Neural cell (in vitro differentiated cells): Measurements from ENCODE around the gene BPGM. TPM values are rescaled to one million over a fixed set of nuclear protein-coding genes. Genes with fewer than 3 reads are reported as not detected.
A peak's percentile ranks its signal among the peaks of the same experiment; 100 is the strongest.

Source experiments
- H2AFZ ChIP-seq: fragments of 200-600, 300-800 bp; sonication (generic), shearing (Covaris generic); 2 replicates; pipeline ENCODE4 v1.6.0; 2014; ENCODE audit warnings: low read depth, mild to moderate bottlenecking, antibody characterized with exemption, low read length, moderate library complexity
- H3F3A ChIP-seq: fragments of 200-600 bp; shearing (Covaris generic); 2 replicates; pipeline ENCODE4 v1.6.1; 2016; ENCODE audit warnings: mild to moderate bottlenecking, moderate library complexity, mixed read lengths, antibody characterized with exemption, low read length; ENCODE audit not compliant: insufficient read depth, poor library complexity, severe bottlenecking
- H3K27ac ChIP-seq: fragments of 200-600, 300-800 bp; sonication (generic), shearing (Covaris generic); 2 replicates; pipeline ENCODE4 v1.5.1; 2014; ENCODE audit warnings: mild to moderate bottlenecking, low read length, moderate library complexity
- H3K27me3 ChIP-seq: fragments of 300-800, 200-600 bp; sonication (generic), shearing (Covaris generic); 2 replicates; pipeline ENCODE4 v1.6.0; 2014; ENCODE audit warnings: mild to moderate bottlenecking, low read depth, low read length, moderate library complexity; ENCODE audit not compliant: insufficient read depth
- H3K36me3 ChIP-seq: fragments of 300-800, 200-600 bp; sonication (generic), shearing (Covaris generic); 2 replicates; pipeline ENCODE4 v1.5.1; 2014; ENCODE audit warnings: mild to moderate bottlenecking, antibody characterized with exemption, low read length, moderate library complexity; ENCODE audit not compliant: insufficient read depth
- H3K4me2 ChIP-seq: fragments of 300-800, 200-600 bp; sonication (generic), shearing (Covaris generic); 2 replicates; pipeline ENCODE4 v1.6.0; 2014; ENCODE audit warnings: mild to moderate bottlenecking, low read length
- H3K4me3 ChIP-seq: fragments of 300-800, 200-600 bp; sonication (generic), shearing (Covaris generic); 2 replicates; pipeline ENCODE4 v1.5.1; 2014; ENCODE audit warnings: mild to moderate bottlenecking, low read length, moderate library complexity
- H3K79me2 ChIP-seq: fragments of 200-600 bp; shearing (Covaris generic); replicated peaks from 2 replicates; pipeline ENCODE4 v1.6.0; 2014; ENCODE audit warnings: mild to moderate bottlenecking, low read length, moderate library complexity; ENCODE audit not compliant: insufficient read depth
- H3K9ac ChIP-seq: fragments of 300-800, 200-600 bp; sonication (generic), shearing (Covaris generic); 2 replicates; pipeline ENCODE4 v1.6.1; 2016; ENCODE audit warnings: mild to moderate bottlenecking, low read length, mixed read lengths
- H3K9me2 ChIP-seq: fragments of 200-600 bp; shearing (Covaris generic); 2 replicates; pipeline ENCODE4 v1.6.1; 2016; ENCODE audit warnings: mild to moderate bottlenecking, low read length, mixed read lengths; ENCODE audit not compliant: insufficient read depth
- H3K9me3 ChIP-seq: fragments of 200-600, 300-800 bp; sonication (generic), shearing (Covaris generic); 2 replicates; pipeline ENCODE4 v1.6.1; 2016; ENCODE audit warnings: mild to moderate bottlenecking, mixed run types, low read length, moderate library complexity, mixed read lengths
- H4K20me1 ChIP-seq: fragments of 200-600 bp; shearing (Covaris generic); 2 replicates; pipeline ENCODE4 v1.6.1; 2016; ENCODE audit warnings: mild to moderate bottlenecking, mixed run types; ENCODE audit not compliant: insufficient read depth
- EP300 ChIP-seq: fragments of 450-650 bp; conservative IDR thresholded peaks from 2 replicates; pipeline ENCODE4 v1.6.1; 2014; ENCODE audit warnings: antibody characterized with exemption, mild to moderate bottlenecking, moderate library complexity; ENCODE audit not compliant: poor library complexity, severe bottlenecking
- EZH2 ChIP-seq: fragments of 200-600, 300-800 bp; shearing (Covaris generic), sonication (generic); IDR thresholded peaks from 2 replicates; pipeline ENCODE4 v1.6.1; 2014; ENCODE audit warnings: antibody characterized with exemption, low read length, borderline replicate concordance, mild to moderate bottlenecking; ENCODE audit not compliant: insufficient read depth, poor library complexity, severe bottlenecking
- MXI1 ChIP-seq: fragments of 450-650 bp; conservative IDR thresholded peaks from 2 replicates; pipeline ENCODE4 v1.6.1; 2014; ENCODE audit warnings: antibody characterized with exemption, mild to moderate bottlenecking; ENCODE audit not compliant: poor library complexity, severe bottlenecking
- POLR2AphosphoS5 ChIP-seq: IDR thresholded peaks from 2 replicates; pipeline ENCODE4 v1.6.1; 2012
- RAD21 ChIP-seq: fragments of 450-650 bp; conservative IDR thresholded peaks from 2 replicates; pipeline ENCODE4 v1.6.1; 2014; ENCODE audit warnings: antibody characterized with exemption, mild to moderate bottlenecking, moderate library complexity
- SMC3 ChIP-seq: fragments of 450-650 bp; conservative IDR thresholded peaks from 2 replicates; pipeline ENCODE4 v1.6.1; 2014; ENCODE audit warnings: antibody characterized with exemption, mild to moderate bottlenecking, moderate library complexity; ENCODE audit not compliant: poor library complexity
- TAF1 ChIP-seq: IDR thresholded peaks from 2 replicates; pipeline ENCODE4 v1.6.1; 2012; ENCODE audit warnings: low read depth
- polyA minus RNA-seq: library from RNA; depleted of rRNA, polyadenylated mRNA; stranded (reverse); fragments of >200 nt; gene quantifications from 2 replicates; pipeline ENCODE4 v1.2.3, GENCODE V29; 2014
- polyA plus RNA-seq: library from polyadenylated mRNA; depleted of rRNA; stranded (reverse); fragments of >200 nt; gene quantifications from 2 replicates; pipeline ENCODE4 v1.2.3, GENCODE V29; 2014
- TF ChIP-seq, protein P1 (sequence below): IDR thresholded peaks from 2 replicates; pipeline ENCODE4 v1.6.1; 2012; ENCODE audit warnings: borderline replicate concordance
- TF ChIP-seq, protein P2 (sequence below): fragments of 450-650 bp; IDR thresholded peaks from 2 replicates; pipeline ENCODE4 v1.5.1; 2014; ENCODE audit warnings: antibody characterized with exemption, mild to moderate bottlenecking, moderate library complexity; ENCODE audit not compliant: poor library complexity, severe bottlenecking

The BPGM gene
- polyA plus RNA-seq = 47.5 and 57.4 TPM in 2 replicates
- polyA minus RNA-seq = 34.3 and 37.5 TPM in 2 replicates

DNA sequence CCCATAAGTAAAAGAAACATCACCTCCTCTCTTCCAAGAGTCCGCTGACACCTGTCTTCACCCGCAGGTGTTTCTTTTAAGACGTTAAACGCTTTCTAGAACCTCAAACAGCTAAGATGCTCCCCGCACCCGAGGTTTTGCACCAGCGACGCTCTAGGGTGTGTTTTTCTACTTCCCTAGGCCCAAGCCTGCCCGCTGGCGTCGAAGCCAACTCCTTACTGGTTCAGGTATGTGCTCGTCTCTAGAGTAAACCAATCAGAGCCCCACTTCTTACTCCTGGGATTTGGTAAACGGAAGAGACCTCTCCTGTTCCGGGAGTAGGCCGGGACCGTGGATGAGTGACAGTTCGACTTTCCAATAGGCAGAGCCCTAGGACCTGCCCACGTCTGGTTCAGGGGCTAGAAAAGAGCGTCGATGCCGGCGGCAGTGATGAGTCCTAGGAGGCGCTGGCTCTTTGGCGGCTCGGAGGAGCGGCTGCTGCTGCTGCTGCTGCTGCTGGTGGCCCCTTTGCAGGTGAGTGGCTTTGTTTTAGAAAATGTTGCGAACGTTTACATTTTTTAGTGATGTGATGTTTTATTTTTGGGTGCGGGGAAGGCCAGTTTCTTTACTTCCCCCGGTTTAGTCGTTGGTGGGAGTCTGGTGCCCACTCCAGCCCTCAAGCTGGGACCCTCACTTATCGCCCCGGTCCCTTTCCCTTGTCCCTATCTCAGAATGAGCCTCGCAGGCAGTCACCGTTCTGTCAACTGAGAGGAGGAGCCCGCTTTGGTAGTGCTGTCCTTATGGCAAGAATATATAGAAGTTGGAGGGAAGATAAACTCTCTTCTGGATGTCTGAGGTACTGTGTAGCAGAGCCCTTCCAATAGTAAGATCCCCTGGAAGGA is at the start of gene BPGM:
BPGM (plus strand) TSS at position 429 of the 881 bp plus-strand sequence. CDS start 14,655 bp downstream, outside the sequence.
- Histone ChIP-seq H3K9me3 (no peaks in the 10 kb centered on the region), H3K27ac (peak within 1 kb of the TSS; percentile 76), H3K27me3 (no peaks in the 10 kb centered on the region), H3K4me3 (peak within 1 kb of the TSS; percentile 73), H2AFZ (peak within 1 kb of the TSS; percentile 82), H3K9ac (peak within 1 kb of the TSS; percentile 71), H4K20me1 (no peaks in the 10 kb centered on the region), H3K9me2 (no peaks in the 10 kb centered on the region), H3K79me2 (peaks cover 13% of the 10 kb centered on the region), H3K36me3 (no peaks in the 10 kb centered on the region), H3F3A (no peaks in the 10 kb centered on the region), H3K4me2 (peak within 1 kb of the TSS; percentile 74)
- TF ChIP-seq, protein P1, sequence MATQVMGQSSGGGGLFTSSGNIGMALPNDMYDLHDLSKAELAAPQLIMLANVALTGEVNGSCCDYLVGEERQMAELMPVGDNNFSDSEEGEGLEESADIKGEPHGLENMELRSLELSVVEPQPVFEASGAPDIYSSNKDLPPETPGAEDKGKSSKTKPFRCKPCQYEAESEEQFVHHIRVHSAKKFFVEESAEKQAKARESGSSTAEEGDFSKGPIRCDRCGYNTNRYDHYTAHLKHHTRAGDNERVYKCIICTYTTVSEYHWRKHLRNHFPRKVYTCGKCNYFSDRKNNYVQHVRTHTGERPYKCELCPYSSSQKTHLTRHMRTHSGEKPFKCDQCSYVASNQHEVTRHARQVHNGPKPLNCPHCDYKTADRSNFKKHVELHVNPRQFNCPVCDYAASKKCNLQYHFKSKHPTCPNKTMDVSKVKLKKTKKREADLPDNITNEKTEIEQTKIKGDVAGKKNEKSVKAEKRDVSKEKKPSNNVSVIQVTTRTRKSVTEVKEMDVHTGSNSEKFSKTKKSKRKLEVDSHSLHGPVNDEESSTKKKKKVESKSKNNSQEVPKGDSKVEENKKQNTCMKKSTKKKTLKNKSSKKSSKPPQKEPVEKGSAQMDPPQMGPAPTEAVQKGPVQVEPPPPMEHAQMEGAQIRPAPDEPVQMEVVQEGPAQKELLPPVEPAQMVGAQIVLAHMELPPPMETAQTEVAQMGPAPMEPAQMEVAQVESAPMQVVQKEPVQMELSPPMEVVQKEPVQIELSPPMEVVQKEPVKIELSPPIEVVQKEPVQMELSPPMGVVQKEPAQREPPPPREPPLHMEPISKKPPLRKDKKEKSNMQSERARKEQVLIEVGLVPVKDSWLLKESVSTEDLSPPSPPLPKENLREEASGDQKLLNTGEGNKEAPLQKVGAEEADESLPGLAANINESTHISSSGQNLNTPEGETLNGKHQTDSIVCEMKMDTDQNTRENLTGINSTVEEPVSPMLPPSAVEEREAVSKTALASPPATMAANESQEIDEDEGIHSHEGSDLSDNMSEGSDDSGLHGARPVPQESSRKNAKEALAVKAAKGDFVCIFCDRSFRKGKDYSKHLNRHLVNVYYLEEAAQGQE = peak; percentile 83
- peak; percentile 48 for TF ChIP-seq RAD21
- TF ChIP-seq EP300 = peak; percentile 4
- TF ChIP-seq, protein P2, sequence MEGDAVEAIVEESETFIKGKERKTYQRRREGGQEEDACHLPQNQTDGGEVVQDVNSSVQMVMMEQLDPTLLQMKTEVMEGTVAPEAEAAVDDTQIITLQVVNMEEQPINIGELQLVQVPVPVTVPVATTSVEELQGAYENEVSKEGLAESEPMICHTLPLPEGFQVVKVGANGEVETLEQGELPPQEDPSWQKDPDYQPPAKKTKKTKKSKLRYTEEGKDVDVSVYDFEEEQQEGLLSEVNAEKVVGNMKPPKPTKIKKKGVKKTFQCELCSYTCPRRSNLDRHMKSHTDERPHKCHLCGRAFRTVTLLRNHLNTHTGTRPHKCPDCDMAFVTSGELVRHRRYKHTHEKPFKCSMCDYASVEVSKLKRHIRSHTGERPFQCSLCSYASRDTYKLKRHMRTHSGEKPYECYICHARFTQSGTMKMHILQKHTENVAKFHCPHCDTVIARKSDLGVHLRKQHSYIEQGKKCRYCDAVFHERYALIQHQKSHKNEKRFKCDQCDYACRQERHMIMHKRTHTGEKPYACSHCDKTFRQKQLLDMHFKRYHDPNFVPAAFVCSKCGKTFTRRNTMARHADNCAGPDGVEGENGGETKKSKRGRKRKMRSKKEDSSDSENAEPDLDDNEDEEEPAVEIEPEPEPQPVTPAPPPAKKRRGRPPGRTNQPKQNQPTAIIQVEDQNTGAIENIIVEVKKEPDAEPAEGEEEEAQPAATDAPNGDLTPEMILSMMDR = peak; percentile 69
- TF ChIP-seq MXI1 = no peak
- TF ChIP-seq POLR2AphosphoS5 = peak; percentile 81
- no peak for TF ChIP-seq EZH2
- peak; percentile 90 for TF ChIP-seq TAF1
- TF ChIP-seq SMC3 = peak; percentile 47

DNA sequence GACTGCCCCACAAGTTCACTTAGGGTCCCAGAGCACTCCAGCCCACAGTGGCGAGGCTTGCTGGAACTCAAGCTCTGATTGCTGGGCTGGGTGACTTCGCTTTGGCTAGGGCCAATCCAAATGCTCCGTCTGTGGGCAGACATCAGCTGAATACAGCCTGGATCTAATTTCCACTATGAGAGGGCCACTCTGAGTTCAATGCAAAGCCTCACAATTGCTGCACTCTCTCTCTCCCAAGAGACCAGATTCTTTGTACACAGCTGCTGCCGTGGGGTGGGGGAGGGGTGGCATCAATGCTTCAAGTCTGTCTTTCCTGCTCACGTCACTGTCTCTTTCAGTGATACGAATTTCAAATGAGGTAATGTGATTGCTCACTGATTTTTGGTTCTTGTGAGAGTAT is 47.3 kb upstream of the BPGM start:
- no peak for TF ChIP-seq TAF1
- no peak for TF ChIP-seq EZH2
- TF ChIP-seq POLR2AphosphoS5 = no peak
- no peak for TF ChIP-seq RAD21
- TF ChIP-seq EP300 = no peak
- TF ChIP-seq, protein P1 = no peak
- Histone ChIP-seq H3K9me3 (no peaks in the 10 kb centered on the region), H3K79me2 (no peaks in the 10 kb centered on the region), H2AFZ (no peak overlapping the region), H4K20me1 (no peaks in the 10 kb centered on the region), H3K4me3 (no peak overlapping the region), H3K27me3 (no peaks in the 10 kb centered on the region), H3K27ac (peak overlapping the region; percentile 20), H3K36me3 (no peaks in the 10 kb centered on the region), H3K9ac (no peak overlapping the region), H3K9me2 (no peaks in the 10 kb centered on the region), H3K4me2 (no peak overlapping the region), H3F3A (no peaks in the 10 kb centered on the region)
